ENCODE measurements around the gene TCF7L2. TPM values are rescaled to one million over a fixed set of nuclear protein-coding genes. Genes with fewer than 3 reads are reported as not detected.

TCF7L2 gene
- total RNA-seq, 1 experiment from 2014 or later, result 16.1 TPM

GRCh38 chr10:112914288-112914952 is 35.6 kb upstream of the TCF7L2 start:
- no peaks in the 10 kb centered on the region for H3K79me2 ChIP-seq (ENCODE audit: low read length)
- H3K9me2 ChIP-seq (replicated peaks; ENCODE audit: low read length), result no peaks in the 10 kb centered on the region
- H3K9me3 ChIP-seq (ENCODE audit: low read length), result no peaks in the 10 kb centered on the region
- TF ChIP-seq EZH2phosphoT487 (IDR thresholded peaks at IDR 0.05; ENCODE audit: borderline replicate concordance, low read length), result no peak
- TF ChIP-seq EZH2 (IDR thresholded peaks at IDR 0.05; ENCODE audit: low read length, unreplicated experiment), result no peak
- TF ChIP-seq CTCF (conservative IDR thresholded peaks at IDR 0.05; ENCODE audit: low read depth, low read length), result no peak
- H3K4me3 ChIP-seq (ENCODE audit: low read length), result no peak overlapping the region
- CTCF ChIA-PET, result no interaction called here
- intact Hi-C loops (cut with micrococcal nuclease), result loop anchor here (2.0 kb wide), 1 partner anchor 36 kb away; the partner anchor contains the start of gene TCF7L2
- H3K27me3 ChIP-seq (ENCODE audit: low read length), result no peaks in the 10 kb centered on the region
- BruUV-seq (replicated peaks), result no TSS peak
- peaks cover 46% of the 10 kb centered on the region for H3K4me1 ChIP-seq (ENCODE audit: insufficient read depth, low read length)
- H4K20me1 ChIP-seq (ENCODE audit: low read length), result no peaks in the 10 kb centered on the region
- H2AFZ ChIP-seq (ENCODE audit: low read length), result no peak overlapping the region
- no peaks in the 10 kb centered on the region for H3K36me3 ChIP-seq (ENCODE audit: low read depth, low read length)
- peak overlapping the region; percentile 28; the same call in 1 of the 2 replicates for H3K9ac ChIP-seq (ENCODE audit: low read length)
- POLR2A ChIA-PET (ENCODE audit: unreplicated experiment), result no interaction called here
- peak overlapping the region; percentile 93 for H3K27ac ChIP-seq (ENCODE audit: low read length)
- DNase-seq (peak; percentile 75), ATAC-seq (peak; percentile 39)
- peaks cover 11% of the 10 kb centered on the region for H3F3A ChIP-seq (ENCODE audit: low read length, unreplicated experiment)
- H3K4me2 ChIP-seq (ENCODE audit: low read length), result peak overlapping the region; percentile 76

- intact Hi-C loops (cut with micrococcal nuclease), result loop anchor here (1.0 to 2.0 kb wide), 2 partner anchors 35 to 104 kb away; partner anchors contain the start of gene TCF7L2
- no peaks in the 10 kb centered on the region for H3K9me3 ChIP-seq (ENCODE audit: low read length)
- peak overlapping the region; percentile 68 for H3K9ac ChIP-seq (ENCODE audit: low read length)
- H3K4me1 ChIP-seq (ENCODE audit: insufficient read depth, low read length), result peaks cover 56% of the 10 kb centered on the region
- peak overlapping the region; percentile 93 for H3K27ac ChIP-seq (ENCODE audit: low read length)
- peak; percentile 85 for DNase-seq
- peak; percentile 76 for ATAC-seq
- no peaks in the 10 kb centered on the region for H3K27me3 ChIP-seq (ENCODE audit: low read length)
- TF ChIP-seq EZH2phosphoT487 (IDR thresholded peaks at IDR 0.05; ENCODE audit: borderline replicate concordance, low read length) (no peak), CTCF (conservative IDR thresholded peaks at IDR 0.05; ENCODE audit: low read depth, low read length) (no peak), EZH2 (IDR thresholded peaks at IDR 0.05; ENCODE audit: low read length, unreplicated experiment) (no peak)
- peaks cover 11% of the 10 kb centered on the region for H3F3A ChIP-seq (ENCODE audit: low read length, unreplicated experiment)
- CTCF ChIA-PET, result interaction anchor here (0.6 kb wide), 1 partner anchor 33 kb away, joined by 4 read pairs; no protein-coding TSS in a partner anchor
- H3K36me3 ChIP-seq (ENCODE audit: low read depth, low read length), result no peaks in the 10 kb centered on the region
- peak overlapping the region; percentile 57 for H3K4me3 ChIP-seq (ENCODE audit: low read length)
- H4K20me1 ChIP-seq (ENCODE audit: low read length), result no peaks in the 10 kb centered on the region
- H3K4me2 ChIP-seq (ENCODE audit: low read length), result peak overlapping the region; percentile 86
- H3K79me2 ChIP-seq (ENCODE audit: low read length), result no peaks in the 10 kb centered on the region
- H3K9me2 ChIP-seq (replicated peaks; ENCODE audit: low read length), result no peaks in the 10 kb centered on the region
- BruUV-seq (replicated peaks), result TSS peak; percentile 75
- H2AFZ ChIP-seq (ENCODE audit: low read length), result peak overlapping the region; percentile 62
- POLR2A ChIA-PET (ENCODE audit: unreplicated experiment), result interaction anchor here (0.6 kb wide), 1 partner anchor 205 kb away, joined by 3 read pairs; no protein-coding TSS in a partner anchor
These were observed 34.2 kb upstream of the TCF7L2 start for GRCh38 chr10:112915590-112916572.

Measured in PC-3 (cell line).